CD4-positive, alpha-beta T cell treated with Interleukin-2 at 100 ng/mL for 4 hours (primary cell): ENCODE data around the gene PXDN.
"Not testable (repeated sequence)": the region's sequence is repeated elsewhere in the genome, so short reads cannot be mapped to it uniquely, and the experiment has no call there.

ENCODE experiments used
- DNase-seq: peaks from one replicate; pipeline ENCODE4 v3.0.0-alpha.2; 2020; ENCODE audit warnings: low spot score

The PXDN gene, protein sequence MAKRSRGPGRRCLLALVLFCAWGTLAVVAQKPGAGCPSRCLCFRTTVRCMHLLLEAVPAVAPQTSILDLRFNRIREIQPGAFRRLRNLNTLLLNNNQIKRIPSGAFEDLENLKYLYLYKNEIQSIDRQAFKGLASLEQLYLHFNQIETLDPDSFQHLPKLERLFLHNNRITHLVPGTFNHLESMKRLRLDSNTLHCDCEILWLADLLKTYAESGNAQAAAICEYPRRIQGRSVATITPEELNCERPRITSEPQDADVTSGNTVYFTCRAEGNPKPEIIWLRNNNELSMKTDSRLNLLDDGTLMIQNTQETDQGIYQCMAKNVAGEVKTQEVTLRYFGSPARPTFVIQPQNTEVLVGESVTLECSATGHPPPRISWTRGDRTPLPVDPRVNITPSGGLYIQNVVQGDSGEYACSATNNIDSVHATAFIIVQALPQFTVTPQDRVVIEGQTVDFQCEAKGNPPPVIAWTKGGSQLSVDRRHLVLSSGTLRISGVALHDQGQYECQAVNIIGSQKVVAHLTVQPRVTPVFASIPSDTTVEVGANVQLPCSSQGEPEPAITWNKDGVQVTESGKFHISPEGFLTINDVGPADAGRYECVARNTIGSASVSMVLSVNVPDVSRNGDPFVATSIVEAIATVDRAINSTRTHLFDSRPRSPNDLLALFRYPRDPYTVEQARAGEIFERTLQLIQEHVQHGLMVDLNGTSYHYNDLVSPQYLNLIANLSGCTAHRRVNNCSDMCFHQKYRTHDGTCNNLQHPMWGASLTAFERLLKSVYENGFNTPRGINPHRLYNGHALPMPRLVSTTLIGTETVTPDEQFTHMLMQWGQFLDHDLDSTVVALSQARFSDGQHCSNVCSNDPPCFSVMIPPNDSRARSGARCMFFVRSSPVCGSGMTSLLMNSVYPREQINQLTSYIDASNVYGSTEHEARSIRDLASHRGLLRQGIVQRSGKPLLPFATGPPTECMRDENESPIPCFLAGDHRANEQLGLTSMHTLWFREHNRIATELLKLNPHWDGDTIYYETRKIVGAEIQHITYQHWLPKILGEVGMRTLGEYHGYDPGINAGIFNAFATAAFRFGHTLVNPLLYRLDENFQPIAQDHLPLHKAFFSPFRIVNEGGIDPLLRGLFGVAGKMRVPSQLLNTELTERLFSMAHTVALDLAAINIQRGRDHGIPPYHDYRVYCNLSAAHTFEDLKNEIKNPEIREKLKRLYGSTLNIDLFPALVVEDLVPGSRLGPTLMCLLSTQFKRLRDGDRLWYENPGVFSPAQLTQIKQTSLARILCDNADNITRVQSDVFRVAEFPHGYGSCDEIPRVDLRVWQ (N-terminal part only)

GRCh38 chr2:1744446-1745170 is at the start of gene PXDN:
PXDN (minus strand) TSS chr2:1744515; CDS start chr2:1744455, 60 bp downstream.
- no peak for DNase-seq

- DNase-seq = no peak
Observed at GRCh38 chr2:1793868-1794445, 49.6 kb upstream of the PXDN start.

DNA sequence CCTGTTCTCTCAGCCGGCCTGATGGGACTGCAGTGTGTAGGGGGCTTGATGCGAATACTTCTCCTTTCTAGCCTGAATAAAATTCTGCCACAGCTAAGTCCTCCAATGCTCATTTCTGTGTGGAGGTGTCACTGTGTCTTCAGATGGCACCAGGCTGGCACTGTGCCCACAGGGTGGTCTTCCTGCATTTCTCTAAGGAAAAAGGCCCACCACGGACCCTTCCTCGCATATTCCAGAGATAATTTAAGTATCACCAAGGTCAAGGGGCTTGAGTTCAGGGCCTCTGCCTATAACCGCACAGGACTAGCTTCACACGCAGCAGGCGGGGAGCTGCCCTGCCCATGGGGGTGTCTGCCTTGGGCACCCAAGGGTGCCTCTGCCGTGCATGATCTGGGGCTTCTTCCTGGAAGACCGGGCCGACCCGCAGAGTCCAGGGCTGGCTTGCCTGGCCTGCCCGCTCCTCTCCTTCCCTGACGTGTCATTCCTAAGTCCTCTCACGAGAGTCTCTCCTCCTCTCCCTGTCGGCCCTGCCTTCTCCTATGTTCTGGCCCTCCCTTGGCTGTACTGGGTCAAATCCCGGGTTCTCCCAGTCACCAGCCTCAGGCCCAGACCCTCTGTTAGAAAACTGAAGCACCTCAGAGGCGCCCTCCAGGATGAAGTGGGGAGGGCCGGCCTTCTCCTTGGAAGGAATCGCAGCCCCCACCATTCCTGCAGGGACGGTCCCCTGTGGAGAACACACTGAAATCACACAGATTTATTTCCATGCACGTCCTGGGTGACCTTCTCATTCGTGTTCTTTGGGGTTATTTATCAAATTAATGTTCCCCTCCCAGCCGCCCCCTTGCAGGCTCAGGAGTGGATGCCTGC is 48.9 kb upstream of the PXDN start:
- no peak for DNase-seq

DNA sequence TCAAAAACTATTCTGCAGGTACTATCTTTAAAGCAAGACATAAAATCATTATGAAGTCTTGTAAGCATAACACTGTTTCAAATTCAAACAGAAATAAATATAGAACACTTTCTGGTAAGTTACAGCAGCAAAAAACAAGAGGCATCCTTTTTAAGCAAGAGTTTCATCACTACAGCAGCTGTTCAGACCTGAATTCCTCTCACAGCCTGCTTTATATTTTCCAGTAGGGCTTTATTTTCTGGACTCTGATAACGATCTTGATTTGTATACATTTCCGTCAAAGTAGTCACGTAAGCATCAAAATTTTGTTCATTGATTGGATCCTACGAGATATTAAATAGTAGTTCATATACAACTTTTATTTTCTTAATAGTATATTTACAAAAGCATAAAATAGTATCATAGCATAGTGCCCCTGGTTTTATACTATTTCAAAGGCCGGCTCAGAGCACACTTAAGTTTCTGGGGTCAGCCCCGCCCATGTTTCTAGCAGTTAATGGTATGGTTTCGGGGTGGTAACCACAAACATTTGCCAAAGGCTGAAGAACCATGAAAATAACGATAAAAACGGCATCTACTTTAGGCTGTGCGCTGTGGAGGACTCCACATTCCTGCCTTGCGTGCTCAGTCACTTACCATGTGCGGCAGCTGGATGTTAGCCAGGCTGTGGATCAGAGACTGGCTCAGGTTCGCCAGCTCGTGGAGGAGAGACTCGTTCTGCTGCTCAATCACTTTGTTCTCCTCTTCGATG is 47.5 kb upstream of the PXDN start:
- no peak for DNase-seq

DNA sequence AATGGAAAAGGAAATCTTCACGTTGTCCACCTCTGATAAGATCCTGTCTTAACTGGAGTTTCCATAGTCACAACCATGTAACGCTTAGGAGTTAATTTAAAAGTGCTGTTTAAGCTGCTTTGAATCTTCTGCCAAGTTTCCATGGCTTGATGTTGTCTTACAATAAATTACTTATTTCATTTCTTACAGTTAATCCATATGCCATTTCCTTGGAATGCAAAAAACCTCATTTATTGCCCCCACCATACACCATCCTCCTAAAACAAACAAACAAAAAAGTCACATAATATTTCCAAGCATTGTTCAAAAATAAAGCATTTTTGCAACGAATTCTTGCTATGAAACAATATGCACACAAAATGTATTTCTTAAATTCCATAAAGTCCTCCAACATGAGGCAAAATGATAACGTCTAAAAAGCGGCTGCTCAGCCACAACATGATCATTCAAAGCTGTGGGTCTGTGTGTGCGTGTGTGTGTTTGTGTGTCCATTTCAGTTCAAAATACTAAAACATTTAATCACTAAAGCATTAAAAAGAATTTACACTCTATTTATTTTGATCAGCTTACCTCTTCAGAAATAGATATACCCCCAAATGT is 46.8 kb upstream of the PXDN start:
- no peak for DNase-seq

DNA sequence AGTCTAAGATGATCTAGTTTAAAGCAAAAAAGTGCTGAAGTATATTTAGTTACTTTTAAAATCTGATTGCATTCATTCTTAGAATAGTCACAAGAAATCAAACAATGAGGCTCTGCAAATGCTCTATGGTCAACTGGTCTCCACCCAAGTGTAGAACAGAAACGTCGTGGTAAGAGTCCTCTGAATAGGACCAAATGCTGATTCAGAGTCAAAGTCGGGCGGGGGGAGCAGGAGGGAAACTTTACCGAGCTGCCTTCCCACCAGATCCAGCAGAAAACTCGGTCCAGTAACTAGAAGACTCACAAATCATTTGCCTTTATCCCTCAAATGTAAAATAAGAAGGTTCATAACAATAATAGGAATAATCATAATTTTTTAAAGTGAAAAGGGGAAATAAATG is 46.2 kb upstream of the PXDN start:
- DNase-seq = no peak

- DNase-seq = no peak
Observed at GRCh38 chr2:1789610-1790009, 45.3 kb upstream of the PXDN start.

DNA sequence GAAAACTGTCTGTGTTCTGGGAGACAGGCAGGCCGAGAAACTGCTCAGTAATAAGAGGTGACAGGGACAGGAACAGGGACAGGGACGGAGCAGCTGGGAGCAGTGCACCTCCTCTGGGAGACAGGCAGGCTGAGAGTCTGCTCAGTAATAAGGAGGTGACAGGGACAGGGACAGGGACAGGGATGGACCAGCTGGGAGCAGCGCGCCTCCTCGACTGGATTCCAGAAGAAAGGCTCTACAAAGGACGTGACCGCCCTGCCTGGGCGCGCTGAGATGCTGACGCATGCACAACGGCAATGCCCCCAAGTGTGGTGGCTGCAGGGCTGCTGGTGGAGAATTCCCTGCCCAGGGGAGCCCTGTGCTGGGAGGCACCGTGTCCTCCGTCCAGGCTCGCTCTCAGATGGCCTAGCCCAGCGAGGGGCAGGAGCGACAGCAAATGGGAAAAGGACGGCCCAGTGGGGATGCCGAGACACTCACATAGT is 44.2 kb upstream of the PXDN start:
- DNase-seq = no peak

DNA sequence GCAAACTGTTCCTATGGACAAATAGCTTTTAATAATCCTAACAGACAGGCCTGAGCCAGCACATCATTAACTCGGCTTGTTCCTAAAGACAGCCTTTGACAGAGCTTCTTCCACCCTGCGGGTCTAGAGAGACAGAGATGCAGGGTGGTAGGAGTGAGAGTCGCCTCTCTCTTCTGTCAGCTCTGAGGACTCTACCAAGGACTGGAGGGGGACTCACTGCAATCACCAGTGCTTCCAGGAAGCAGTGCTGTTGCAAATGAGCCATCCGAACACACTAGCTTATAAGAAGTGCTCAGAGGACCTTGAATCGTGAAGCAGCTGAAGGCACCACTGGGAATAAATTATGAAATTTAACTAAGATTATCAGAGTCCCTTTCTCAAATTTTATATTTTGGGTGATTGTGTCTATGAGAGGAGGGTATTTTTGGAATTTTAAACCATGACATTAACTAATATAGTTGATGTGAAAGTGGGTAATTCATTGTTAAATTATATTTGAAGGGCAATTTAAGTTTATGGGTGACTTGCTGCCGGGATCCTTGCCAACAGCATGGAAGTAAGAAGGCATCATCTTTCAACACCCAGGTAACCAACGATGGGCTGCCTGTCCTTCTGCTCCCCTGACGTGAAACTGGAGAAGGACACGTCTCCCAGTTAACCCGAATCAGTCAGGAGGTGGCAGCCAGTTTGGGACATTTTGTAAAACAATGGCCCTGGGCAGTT is 43.6 kb upstream of the PXDN start:
- DNase-seq = no peak

DNA sequence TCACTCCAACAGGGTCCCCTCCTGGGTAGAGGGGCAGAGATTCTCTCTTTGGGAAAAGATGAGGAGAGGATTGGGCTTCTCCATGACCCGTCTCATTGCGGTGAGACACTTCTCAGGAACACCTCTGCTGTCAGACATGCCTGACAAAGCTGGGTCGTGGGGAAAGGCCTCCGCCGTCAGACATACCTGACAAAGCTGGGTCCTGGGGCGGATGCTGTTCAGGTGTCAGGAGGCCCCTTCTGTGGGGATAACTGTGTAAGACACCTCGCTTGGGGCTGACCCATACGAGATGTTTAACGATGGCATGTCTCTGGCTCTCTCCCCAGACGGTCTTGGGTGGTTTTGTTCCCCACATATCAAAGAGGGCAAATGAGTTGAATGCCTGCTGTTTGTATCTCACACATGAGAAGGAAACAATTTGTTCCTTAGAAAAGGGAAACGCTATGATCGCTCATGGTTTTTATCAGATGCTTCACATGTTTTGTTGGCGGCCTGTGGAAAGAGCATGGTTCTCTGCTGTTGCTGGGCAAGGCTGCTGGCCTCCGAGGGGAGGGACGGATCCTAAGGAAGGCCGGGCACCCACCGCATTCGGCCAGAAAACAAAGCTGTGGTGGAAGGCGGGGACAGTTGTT is 40.8 kb upstream of the PXDN start:
- no peak for DNase-seq

DNA sequence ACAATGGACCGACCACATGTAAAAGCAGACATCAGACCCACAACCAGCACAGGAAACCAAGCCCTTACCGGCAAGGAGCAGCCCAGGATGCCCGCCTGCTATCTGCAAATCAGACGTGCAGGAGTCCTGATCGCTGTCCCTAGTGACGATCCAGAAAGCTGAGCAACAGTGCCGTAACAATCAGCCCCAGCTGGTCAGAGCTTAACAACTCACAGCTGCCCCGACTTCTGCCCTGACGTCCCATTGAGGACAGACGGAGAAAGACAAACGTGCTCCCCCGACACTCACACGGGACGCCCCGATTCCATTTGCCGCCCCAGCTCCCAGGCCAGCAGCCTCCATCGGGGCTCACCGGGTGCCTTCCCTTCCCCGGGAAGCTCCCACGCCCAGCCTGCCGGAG is 39.8 kb upstream of the PXDN start:
- DNase-seq = peak; percentile 33

DNA sequence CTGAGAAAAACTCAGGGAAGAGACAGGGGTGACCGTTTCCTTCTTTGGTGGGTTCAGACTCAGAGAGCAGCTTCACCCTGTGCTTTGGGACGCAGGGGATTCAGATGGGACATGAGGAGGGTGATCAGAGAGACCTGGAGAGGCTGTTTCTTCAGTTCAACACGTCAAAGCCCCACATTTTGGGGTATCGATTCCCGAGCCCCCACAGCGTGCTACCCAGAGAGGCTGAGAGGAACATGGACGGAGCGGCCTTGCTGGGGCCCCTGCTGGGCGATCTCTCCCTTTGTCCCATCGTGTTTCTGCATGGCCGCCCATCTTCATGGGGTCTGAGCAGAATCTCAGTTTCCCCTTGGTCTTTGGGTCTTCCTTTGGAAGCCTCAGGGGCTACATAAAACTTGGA is 38.2 kb upstream of the PXDN start:
- DNase-seq = no peak

DNA sequence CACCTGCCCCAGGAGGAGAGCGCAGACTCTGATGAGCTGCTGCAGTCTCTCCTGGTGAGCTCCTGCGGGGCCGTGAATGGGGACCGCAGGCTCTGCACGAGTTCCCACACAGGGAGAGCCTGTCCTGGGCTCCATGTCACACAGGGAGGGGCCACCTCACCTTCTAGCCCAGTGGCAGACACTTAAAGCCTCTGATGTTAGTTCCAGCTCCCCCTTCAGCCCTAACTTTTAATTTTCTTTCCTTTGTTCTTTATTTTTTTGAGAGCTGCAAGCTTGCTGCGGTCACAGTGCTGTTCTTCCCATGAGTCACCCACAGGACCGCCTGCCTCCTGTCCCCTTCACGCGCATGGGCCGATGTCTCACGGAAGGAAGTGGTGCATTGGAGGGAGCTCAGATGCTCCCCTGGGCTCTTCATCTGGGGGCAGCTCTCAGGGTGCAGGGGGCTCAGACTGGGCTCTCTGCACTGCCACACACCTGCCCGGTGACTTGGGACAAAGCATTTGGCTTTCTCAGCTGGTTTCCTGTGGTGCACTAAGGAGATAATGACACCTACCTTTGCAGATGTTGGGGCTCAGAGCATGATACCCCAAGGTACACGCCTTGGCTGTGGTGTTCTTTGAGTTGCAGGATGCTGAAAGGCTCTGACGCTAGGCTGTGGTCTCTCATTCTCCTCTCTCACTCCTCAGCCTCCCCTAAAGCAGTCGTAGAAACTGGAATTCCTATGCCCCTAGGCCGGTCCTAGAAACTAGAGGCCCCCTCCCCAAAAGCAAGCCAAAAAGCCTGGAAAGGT is 37.2 kb upstream of the PXDN start:
- peak; percentile 61 for DNase-seq

DNA sequence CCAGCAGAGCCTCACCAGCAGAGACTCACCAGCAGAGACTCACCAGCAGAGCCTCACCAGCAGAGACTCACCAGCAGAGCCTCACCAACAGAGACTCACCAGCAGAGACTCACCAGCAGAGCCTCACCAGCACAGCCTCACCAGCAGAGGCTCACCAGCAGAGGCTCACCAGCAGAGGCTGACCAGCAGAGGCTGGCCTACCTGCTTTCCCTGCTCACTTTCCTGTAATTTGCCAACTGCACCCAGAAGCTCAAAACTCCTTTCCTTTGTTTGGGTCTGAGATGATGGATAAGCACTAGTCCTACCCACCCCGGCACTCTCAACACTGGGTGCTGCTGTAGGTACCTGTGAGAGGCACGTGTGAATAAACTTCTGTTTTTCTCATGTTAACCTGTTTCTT is 36.4 kb upstream of the PXDN start:
- no peak for DNase-seq

- not testable (repeated sequence) for DNase-seq
Observed at GRCh38 chr2:1780054-1780453, 35.7 kb upstream of the PXDN start.

GRCh38 chr2:1778566-1778965 is 34.3 kb upstream of the PXDN start:
- no peak for DNase-seq

DNA sequence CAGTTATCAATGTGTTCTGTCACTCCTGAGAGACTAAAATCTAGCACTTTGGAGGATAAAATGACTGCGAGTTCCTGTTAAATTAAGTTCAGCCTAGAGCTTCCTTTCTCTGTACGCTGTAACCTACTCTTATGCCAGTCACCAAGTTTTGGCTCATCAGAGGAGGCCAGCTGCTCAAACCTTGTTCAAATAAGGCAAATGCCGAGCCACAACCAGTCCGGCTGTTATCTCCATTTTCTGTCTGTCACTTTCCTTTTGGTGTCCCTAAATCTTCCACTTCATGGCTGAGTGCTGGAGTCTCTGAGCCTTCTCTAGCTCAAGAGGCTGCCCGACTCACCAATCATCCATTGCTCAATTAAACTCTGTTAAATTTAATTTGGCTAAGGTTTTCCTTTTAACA is 33.5 kb upstream of the PXDN start:
- no peak for DNase-seq
